Measurements from ENCODE around the gene ZNF700. TPM values are rescaled to one million over a fixed set of nuclear protein-coding genes. Genes with fewer than 3 reads are reported as not detected.
"Not testable (repeated sequence)": the region's sequence is repeated elsewhere in the genome, so short reads cannot be mapped to it uniquely, and the experiment has no call there.

Gene ZNF700
- total RNA-seq, 1 experiment from 2014 or later = 9.3 TPM

DNA sequence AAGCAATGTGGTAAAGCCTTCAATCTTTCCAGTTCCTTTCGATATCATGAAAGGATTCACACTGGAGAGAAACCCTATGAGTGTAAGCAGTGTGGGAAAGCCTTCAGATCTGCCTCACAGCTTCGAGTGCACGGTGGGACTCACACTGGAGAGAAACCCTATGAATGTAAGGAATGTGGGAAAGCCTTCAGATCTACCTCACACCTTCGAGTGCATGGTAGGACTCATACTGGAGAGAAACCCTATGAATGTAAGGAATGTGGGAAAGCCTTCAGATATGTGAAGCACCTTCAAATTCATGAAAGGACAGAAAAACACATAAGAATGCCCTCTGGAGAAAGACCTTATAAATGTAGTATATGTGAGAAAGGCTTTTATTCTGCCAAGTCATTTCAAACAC is 24.3 kb downstream of the ZNF700 start:
- Histone ChIP-seq H3K27ac (ENCODE audit: low read depth, low read length) (no peak overlapping the region), H3K79me2 (ENCODE audit: insufficient read depth, low read length) (0 out of 2 replicates have a peak, but pooled peaks cover 8% of the 10 kb centered on the region), H3K4me1 (ENCODE audit: control insufficient read depth in 1 of 2, insufficient read depth in 2 of 2, low read length in 2 of 2) (no peaks in the 10 kb centered on the region), H3K27me3 (ENCODE audit: insufficient read depth, low read length) (no peaks in the 10 kb centered on the region), H3K36me3 (ENCODE audit: control insufficient read depth in 1 of 2, insufficient read depth in 2 of 2, low read length in 2 of 2) (peaks cover 15 to 45% of the 10 kb centered on the region in 2 experiments), H3K4me2 (ENCODE audit: low read length) (no peak overlapping the region), H3K9me3 (ENCODE audit: control insufficient read depth in 1 of 2, insufficient read depth in 1 of 2, low read depth in 1 of 2, low read length in 2 of 2) (peaks cover 65 to 72% of the 10 kb centered on the region in 2 experiments; a peak in 3 of 4 replicates), H3K4me3 (replicated peaks in 1 of 2; ENCODE audit: low read depth in 1 of 2, low read length in 2 of 2) (no peak overlapping the region), H3K9ac (ENCODE audit: low read length) (no peak overlapping the region), H4K20me1 (ENCODE audit: insufficient read depth) (no peaks in the 10 kb centered on the region), H3K9me2 (ENCODE audit: insufficient read depth) (no peaks in the 10 kb centered on the region), H2AFZ (ENCODE audit: low read depth, low read length, poor library complexity, severe bottlenecking) (no peak overlapping the region)
- no TSS peak for BruUV-seq (replicated peaks)
- RAD21 ChIA-PET (ENCODE audit: low non-redundant PET in 1 of 2, low total read pairs in 2 of 2, uncharacterized antibody in 2 of 2, unreplicated experiment in 2 of 2) = no interaction called here
- intact Hi-C loops (cut with micrococcal nuclease) = no loop called here
- TF ChIP-seq ZNF274 (IDR thresholded peaks at IDR 0.05; ENCODE audit: low read depth, low read length) (no peak), CBX3 (IDR thresholded peaks at IDR 0.05; ENCODE audit: low read depth) (peak; percentile 45; the same call in 1 of the 2 replicates)
- ATAC-seq = no peak
- CTCF ChIA-PET = no interaction called here
- POLR2A ChIA-PET = no interaction called here
- no peak for DNase-seq (ENCODE audit: low read depth, low spot score)

DNA sequence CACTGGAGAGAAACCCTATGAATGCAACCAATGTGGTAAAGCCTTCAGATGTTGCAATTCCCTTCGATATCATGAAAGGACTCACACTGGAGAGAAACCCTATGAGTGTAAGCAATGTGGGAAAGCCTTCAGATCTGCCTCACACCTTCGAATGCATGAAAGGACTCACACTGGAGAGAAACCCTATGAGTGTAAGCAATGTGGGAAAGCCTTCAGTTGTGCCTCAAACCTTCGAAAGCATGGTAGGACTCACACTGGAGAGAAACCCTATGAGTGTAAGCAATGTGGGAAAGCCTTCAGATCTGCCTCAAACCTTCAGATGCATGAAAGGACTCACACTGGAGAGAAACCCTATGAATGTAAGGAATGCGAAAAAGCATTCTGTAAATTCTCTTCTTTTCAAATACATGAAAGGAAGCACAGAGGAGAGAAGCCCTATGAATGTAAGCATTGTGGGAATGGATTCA is 24.7 kb downstream of the ZNF700 start:
- DNase-seq (ENCODE audit: low read depth, low spot score); H3K9ac ChIP-seq (ENCODE audit: low read length); BruUV-seq (replicated peaks); H3K9me2 ChIP-seq (ENCODE audit: insufficient read depth); RAD21 ChIA-PET (ENCODE audit: low non-redundant PET in 1 of 2, low total read pairs in 2 of 2, uncharacterized antibody in 2 of 2, unreplicated experiment in 2 of 2); H3K4me3 ChIP-seq (replicated peaks in 1 of 2; ENCODE audit: low read depth in 1 of 2, low read length in 2 of 2); H4K20me1 ChIP-seq (ENCODE audit: insufficient read depth); ATAC-seq; H3K27ac ChIP-seq (ENCODE audit: low read depth, low read length); H3K27me3 ChIP-seq (ENCODE audit: insufficient read depth, low read length); H3K79me2 ChIP-seq (ENCODE audit: insufficient read depth, low read length); CTCF ChIA-PET; POLR2A ChIA-PET; H3K4me1 ChIP-seq (ENCODE audit: control insufficient read depth in 1 of 2, insufficient read depth in 2 of 2, low read length in 2 of 2); H3K4me2 ChIP-seq (ENCODE audit: low read length); H2AFZ ChIP-seq (ENCODE audit: low read depth, low read length, poor library complexity, severe bottlenecking); intact Hi-C loops (cut with micrococcal nuclease): not testable (repeated sequence)
- Histone ChIP-seq H3K9me3 (ENCODE audit: control insufficient read depth in 1 of 2, insufficient read depth in 1 of 2, low read depth in 1 of 2, low read length in 2 of 2) (peaks cover 61 to 69% of the 10 kb centered on the region in 2 experiments; a peak in 3 of 4 replicates), H3K36me3 (ENCODE audit: control insufficient read depth in 1 of 2, insufficient read depth in 2 of 2, low read length in 2 of 2) (peaks cover 15 to 45% of the 10 kb centered on the region in 2 experiments)
- TF ChIP-seq ZNF274 (IDR thresholded peaks at IDR 0.05; ENCODE audit: low read depth, low read length) = peak; percentile 54; the same call in 1 of the 2 replicates

DNA sequence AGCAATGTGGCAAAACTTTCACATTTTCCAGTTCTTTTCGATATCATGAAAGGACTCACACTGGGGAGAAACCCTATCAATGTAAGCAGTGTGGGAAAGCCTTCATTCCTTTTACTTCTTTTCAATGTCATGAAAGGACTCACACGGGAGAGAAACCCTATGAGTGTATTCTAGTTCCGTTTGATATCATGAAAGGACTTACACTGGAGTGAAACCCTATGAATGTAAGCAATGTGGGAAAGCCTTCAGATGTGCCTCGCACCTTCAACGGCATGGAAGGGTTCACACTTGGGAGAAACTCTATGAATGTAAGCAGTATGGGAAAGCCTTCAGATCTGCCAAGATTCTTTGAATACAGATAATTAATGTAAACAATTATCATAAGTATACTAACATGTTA is 25.4 kb downstream of the ZNF700 start:
- TF ChIP-seq ZNF274 (IDR thresholded peaks at IDR 0.05; ENCODE audit: low read depth, low read length) = 0 out of 2 replicates have a peak, but pooled peaks have one; percentile 16
- no peak for TF ChIP-seq CBX3 (IDR thresholded peaks at IDR 0.05; ENCODE audit: low read depth)
- ChIA-PET CTCF (no interaction called here), RAD21 (ENCODE audit: low non-redundant PET in 1 of 2, low total read pairs in 2 of 2, uncharacterized antibody in 2 of 2, unreplicated experiment in 2 of 2) (no interaction called here), POLR2A (no interaction called here)
- Histone ChIP-seq H3K9me2 (ENCODE audit: insufficient read depth) (no peaks in the 10 kb centered on the region), H3K27me3 (ENCODE audit: insufficient read depth, low read length) (no peaks in the 10 kb centered on the region), H3K4me1 (ENCODE audit: control insufficient read depth in 1 of 2, insufficient read depth in 2 of 2, low read length in 2 of 2) (no peaks in the 10 kb centered on the region), H3K36me3 (ENCODE audit: control insufficient read depth in 1 of 2, insufficient read depth in 2 of 2, low read length in 2 of 2) (peaks cover 15 to 45% of the 10 kb centered on the region in 2 experiments), H3K79me2 (ENCODE audit: insufficient read depth, low read length) (0 out of 2 replicates have a peak, but pooled peaks cover 3% of the 10 kb centered on the region), H3K4me2 (ENCODE audit: low read length) (no peak overlapping the region), H3K4me3 (replicated peaks in 1 of 2; ENCODE audit: low read depth in 1 of 2, low read length in 2 of 2) (no peak overlapping the region), H3K9ac (ENCODE audit: low read length) (no peak overlapping the region), H3K27ac (ENCODE audit: low read depth, low read length) (no peak overlapping the region), H4K20me1 (ENCODE audit: insufficient read depth) (no peaks in the 10 kb centered on the region), H3K9me3 (ENCODE audit: control insufficient read depth in 1 of 2, insufficient read depth in 1 of 2, low read depth in 1 of 2, low read length in 2 of 2) (peaks cover 54 to 65% of the 10 kb centered on the region in 2 experiments; a peak in 3 of 4 replicates), H2AFZ (ENCODE audit: low read depth, low read length, poor library complexity, severe bottlenecking) (no peak overlapping the region)
- no peak for ATAC-seq
- intact Hi-C loops (cut with micrococcal nuclease) = no loop called here
- DNase-seq (ENCODE audit: low read depth, low spot score) = no peak
- BruUV-seq (replicated peaks) = no TSS peak
